ENCODE measurements around the gene RPS2.
A peak's percentile ranks its signal among the peaks of the same experiment; 100 is the strongest.

RPS2 gene

GRCh38 chr16:1968146-1968953 is 3.7 kb upstream of the RPS2 start:
- no peak for TF ChIP-seq POLR2AphosphoS5 (IDR thresholded peaks at IDR 0.05; ENCODE audit: low read depth, low read length)
- no peak for TF ChIP-seq TAF1 (IDR thresholded peaks at IDR 0.05; ENCODE audit: borderline replicate concordance, insufficient read depth, low read length)
- no peak for TF ChIP-seq FOXP2 (optimal IDR thresholded peaks at IDR 0.05; ENCODE audit: borderline replicate concordance, extremely low read depth, extremely low read length, insufficient read depth)
- TF ChIP-seq SIN3A (IDR thresholded peaks at IDR 0.05; ENCODE audit: borderline replicate concordance, insufficient read depth, low read length): no peak
- TF ChIP-seq, protein P1, sequence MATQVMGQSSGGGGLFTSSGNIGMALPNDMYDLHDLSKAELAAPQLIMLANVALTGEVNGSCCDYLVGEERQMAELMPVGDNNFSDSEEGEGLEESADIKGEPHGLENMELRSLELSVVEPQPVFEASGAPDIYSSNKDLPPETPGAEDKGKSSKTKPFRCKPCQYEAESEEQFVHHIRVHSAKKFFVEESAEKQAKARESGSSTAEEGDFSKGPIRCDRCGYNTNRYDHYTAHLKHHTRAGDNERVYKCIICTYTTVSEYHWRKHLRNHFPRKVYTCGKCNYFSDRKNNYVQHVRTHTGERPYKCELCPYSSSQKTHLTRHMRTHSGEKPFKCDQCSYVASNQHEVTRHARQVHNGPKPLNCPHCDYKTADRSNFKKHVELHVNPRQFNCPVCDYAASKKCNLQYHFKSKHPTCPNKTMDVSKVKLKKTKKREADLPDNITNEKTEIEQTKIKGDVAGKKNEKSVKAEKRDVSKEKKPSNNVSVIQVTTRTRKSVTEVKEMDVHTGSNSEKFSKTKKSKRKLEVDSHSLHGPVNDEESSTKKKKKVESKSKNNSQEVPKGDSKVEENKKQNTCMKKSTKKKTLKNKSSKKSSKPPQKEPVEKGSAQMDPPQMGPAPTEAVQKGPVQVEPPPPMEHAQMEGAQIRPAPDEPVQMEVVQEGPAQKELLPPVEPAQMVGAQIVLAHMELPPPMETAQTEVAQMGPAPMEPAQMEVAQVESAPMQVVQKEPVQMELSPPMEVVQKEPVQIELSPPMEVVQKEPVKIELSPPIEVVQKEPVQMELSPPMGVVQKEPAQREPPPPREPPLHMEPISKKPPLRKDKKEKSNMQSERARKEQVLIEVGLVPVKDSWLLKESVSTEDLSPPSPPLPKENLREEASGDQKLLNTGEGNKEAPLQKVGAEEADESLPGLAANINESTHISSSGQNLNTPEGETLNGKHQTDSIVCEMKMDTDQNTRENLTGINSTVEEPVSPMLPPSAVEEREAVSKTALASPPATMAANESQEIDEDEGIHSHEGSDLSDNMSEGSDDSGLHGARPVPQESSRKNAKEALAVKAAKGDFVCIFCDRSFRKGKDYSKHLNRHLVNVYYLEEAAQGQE (IDR thresholded peaks at IDR 0.05; ENCODE audit: insufficient read depth in 1 of 2, low read depth in 2 of 2, low read length in 2 of 2): no peak

DNA sequence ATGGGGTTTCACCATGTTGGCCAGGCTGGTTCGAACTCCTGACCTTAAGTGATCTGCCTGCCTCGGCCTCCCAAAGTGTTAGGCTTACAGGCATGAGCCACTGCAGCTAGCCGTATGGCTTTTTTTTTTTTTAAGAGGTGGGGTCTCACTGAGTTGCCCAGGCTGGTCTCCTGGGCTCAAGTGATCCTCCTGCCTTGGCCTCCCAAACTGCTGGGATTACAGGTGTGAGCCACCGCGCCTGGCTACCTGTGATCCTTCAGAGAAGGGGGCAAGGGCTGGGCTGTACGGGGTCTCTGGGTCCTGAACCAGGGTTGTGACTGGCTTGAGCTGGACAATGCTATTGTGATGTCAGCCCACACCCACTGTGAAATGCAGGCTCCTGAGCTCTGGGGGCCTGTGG is 1.8 kb upstream of the RPS2 start, which contains the start of gene RNF151:
RNF151 (plus strand) TSS at position 397 of the 400 bp plus-strand sequence. CDS start 26 bp downstream, outside the sequence.
- TF ChIP-seq FOXP2 (optimal IDR thresholded peaks at IDR 0.05; ENCODE audit: borderline replicate concordance, extremely low read depth, extremely low read length, insufficient read depth) (no peak), POLR2AphosphoS5 (IDR thresholded peaks at IDR 0.05; ENCODE audit: low read depth, low read length) (no peak), SIN3A (IDR thresholded peaks at IDR 0.05; ENCODE audit: borderline replicate concordance, insufficient read depth, low read length) (no peak)

GRCh38 chr16:1965396-1966001 is 873 bp upstream of the RPS2 start:
- TF ChIP-seq FOXP2 (optimal IDR thresholded peaks at IDR 0.05; ENCODE audit: borderline replicate concordance, extremely low read depth, extremely low read length, insufficient read depth) (no peak), POLR2AphosphoS5 (IDR thresholded peaks at IDR 0.05; ENCODE audit: low read depth, low read length) (no peak), TAF1 (IDR thresholded peaks at IDR 0.05; ENCODE audit: borderline replicate concordance, insufficient read depth, low read length) (no peak), SIN3A (IDR thresholded peaks at IDR 0.05; ENCODE audit: borderline replicate concordance, insufficient read depth, low read length) (no peak)
- TF ChIP-seq, protein P1 (IDR thresholded peaks at IDR 0.05; ENCODE audit: insufficient read depth in 1 of 2, low read depth in 2 of 2, low read length in 2 of 2): no peak

GRCh38 chr16:1963806-1964505 is 670 bp downstream of the RPS2 start:
- TF ChIP-seq POLR2AphosphoS5 (IDR thresholded peaks at IDR 0.05; ENCODE audit: low read depth, low read length): 0 out of 2 replicates have a peak, but pooled peaks have one; percentile 4
- TF ChIP-seq, protein P1 (IDR thresholded peaks at IDR 0.05; ENCODE audit: insufficient read depth in 1 of 2, low read depth in 2 of 2, low read length in 2 of 2): no peak

GRCh38 chr16:1962161-1963153 is 2.2 kb downstream of the RPS2 start:
- TF ChIP-seq POLR2AphosphoS5 (IDR thresholded peaks at IDR 0.05; ENCODE audit: low read depth, low read length): 0 out of 2 replicates have a peak, but pooled peaks have one; percentile 34

Measured in PFSK-1 (cell line).